IPS DF 4.7 (cell line): Measurements from ENCODE around the gene CHST11.

ENCODE experiments used
- DNase-seq: peaks from one replicate; pipeline ENCODE4 v3.0.0-alpha.2; 2013; ENCODE audit warnings: low spot score; ENCODE audit errors: extremely low read depth

The CHST11 gene

GRCh38 chr12:104503191-104503590 is 46.4 kb downstream of the CHST11 start:
- no peak for DNase-seq

GRCh38 chr12:104504146-104504545 is 47.4 kb downstream of the CHST11 start:
- DNase-seq, result no peak

GRCh38 chr12:104505095-104505818 is 48.5 kb downstream of the CHST11 start:
- no peak for DNase-seq

- no peak for DNase-seq
Measured at GRCh38 chr12:104506676-104507401, 50.1 kb downstream of the CHST11 start.

GRCh38 chr12:104507672-104508071 is 50.9 kb downstream of the CHST11 start:
- DNase-seq, result no peak

- DNase-seq, result no peak
Measured at GRCh38 chr12:104508752-104509446, 52.2 kb downstream of the CHST11 start.

GRCh38 chr12:104510145-104510872 is 53.6 kb downstream of the CHST11 start:
- DNase-seq, result no peak

GRCh38 chr12:104510873-104511440 is 54.2 kb downstream of the CHST11 start:
- no peak for DNase-seq

GRCh38 chr12:104513681-104514080 is 56.9 kb downstream of the CHST11 start:
- DNase-seq, result no peak

- DNase-seq, result no peak
Measured at GRCh38 chr12:104514092-104514810, 57.5 kb downstream of the CHST11 start.

GRCh38 chr12:104515899-104516298 is 59.2 kb downstream of the CHST11 start:
- no peak for DNase-seq

- DNase-seq, result no peak
Measured at GRCh38 chr12:104516821-104517220, 60.1 kb downstream of the CHST11 start.

GRCh38 chr12:104517880-104518279 is 61.1 kb downstream of the CHST11 start:
- no peak for DNase-seq

GRCh38 chr12:104519190-104520019 is 62.7 kb downstream of the CHST11 start:
- DNase-seq, result no peak

GRCh38 chr12:104520242-104520900 is 63.6 kb downstream of the CHST11 start:
- DNase-seq, result no peak

- DNase-seq, result no peak
Measured at GRCh38 chr12:104521731-104522130, 65.0 kb downstream of the CHST11 start.

- DNase-seq, result no peak
Measured at GRCh38 chr12:104522985-104523722, 66.4 kb downstream of the CHST11 start.

GRCh38 chr12:104524034-104524832 is 67.5 kb downstream of the CHST11 start:
- DNase-seq, result no peak
